ENCODE measurements around the gene DBN1. TPM values are rescaled to one million over a fixed set of nuclear protein-coding genes. Genes with fewer than 3 reads are reported as not detected.

Gene DBN1
- polyA plus RNA-seq, 2 of the 4 experiments (the other 2 are of a cell fraction), result 47.7 to 107 TPM

- no peaks in the 10 kb centered on the region for H3K9me3 ChIP-seq
- ATAC-seq, result peak; percentile 4 to 37; a peak in 3 of 6 replicates
- no peak for TF ChIP-seq FOXS1 (CRISPR knock-in tag; IDR thresholded peaks at IDR 0.05)
- TF ChIP-seq GATA3 (IDR thresholded peaks at IDR 0.05; ENCODE audit: borderline replicate concordance), result no peak
- peak; percentile 31 for TF ChIP-seq POLR2A (IDR thresholded peaks at IDR 0.05; ENCODE audit: low read length)
- no peak for TF ChIP-seq FOSL2 (IDR thresholded peaks at IDR 0.05)
- TF ChIP-seq FOSL2 (CRISPR knock-in tag; IDR thresholded peaks at IDR 0.05), result peak; percentile 50
- TF ChIP-seq, protein P1, sequence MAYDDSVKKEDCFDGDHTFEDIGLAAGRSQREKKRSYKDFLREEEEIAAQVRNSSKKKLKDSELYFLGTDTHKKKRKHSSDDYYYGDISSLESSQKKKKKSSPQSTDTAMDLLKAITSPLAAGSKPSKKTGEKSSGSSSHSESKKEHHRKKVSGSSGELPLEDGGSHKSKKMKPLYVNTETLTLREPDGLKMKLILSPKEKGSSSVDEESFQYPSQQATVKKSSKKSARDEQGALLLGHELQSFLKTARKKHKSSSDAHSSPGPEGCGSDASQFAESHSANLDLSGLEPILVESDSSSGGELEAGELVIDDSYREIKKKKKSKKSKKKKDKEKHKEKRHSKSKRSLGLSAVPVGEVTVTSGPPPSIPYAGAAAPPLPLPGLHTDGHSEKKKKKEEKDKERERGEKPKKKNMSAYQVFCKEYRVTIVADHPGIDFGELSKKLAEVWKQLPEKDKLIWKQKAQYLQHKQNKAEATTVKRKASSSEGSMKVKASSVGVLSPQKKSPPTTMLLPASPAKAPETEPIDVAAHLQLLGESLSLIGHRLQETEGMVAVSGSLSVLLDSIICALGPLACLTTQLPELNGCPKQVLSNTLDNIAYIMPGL (CRISPR knock-in tag; IDR thresholded peaks at IDR 0.05; ENCODE audit: borderline replicate concordance), result no peak
- no peak for TF ChIP-seq JUNB (IDR thresholded peaks at IDR 0.05)
- FAIRE-seq, result no peak
- peak overlapping the region; percentile 82 to 95 for H3K27ac ChIP-seq
- H3K4me2 ChIP-seq, result peak overlapping the region; percentile 98
- WGBS (ENCODE audit: missing lambda C conversion rate), result 2% methylated on average over 12 of the region's 29 CpGs
- H3K4me3 ChIP-seq, result peak overlapping the region; percentile 63
- peaks cover 57% of the 10 kb centered on the region for H3K4me1 ChIP-seq
- POLR2A ChIA-PET, result interaction anchor here (0.6 to 2.0 kb wide), 17 partner anchors 12 to 436 kb away, joined by 3 to 9 read pairs (median 5); partner anchors contain the start of genes DBN1, DDX41 and TMED9
- DNase-seq (ENCODE audit: low read depth in 1 of 2, low spot score in 1 of 2), result peak in 1 of 2 experiments; percentile 73
- CTCF ChIA-PET, result interaction anchor here (0.9 to 18.1 kb wide), 14 partner anchors 6 to 114 kb away, joined by 3 to 354 read pairs (median 6); partner anchors contain the start of genes DBN1, PFN3 and PRR7
Observed at GRCh38 chr5:177496727-177497291, 23.4 kb upstream of the DBN1 start.

- peak; percentile 86 to 93 for DNase-seq (ENCODE audit: low read depth in 1 of 2, low spot score in 1 of 2)
- FAIRE-seq, result no peak
- Histone ChIP-seq H3K9me3 (no peaks in the 10 kb centered on the region), H3K27ac (peak overlapping the region; percentile 82 to 95), H3K4me2 (peak overlapping the region; percentile 98), H3K4me1 (peaks cover 62% of the 10 kb centered on the region), H3K4me3 (peak overlapping the region; percentile 63)
- ChIA-PET CTCF (interaction anchor here (1.0 to 18.1 kb wide), 9 partner anchors 8 to 113 kb away, joined by 3 to 354 read pairs (median 5); partner anchors contain the start of genes DBN1, PFN3 and PRR7), POLR2A (interaction anchor here (0.5 to 2.0 kb wide), 9 partner anchors 11 to 435 kb away, joined by 3 to 9 read pairs (median 4); partner anchors contain the start of genes DBN1 and TMED9)
- WGBS (ENCODE audit: missing lambda C conversion rate), result 10% methylated on average over 9 of the region's 12 CpGs
- ATAC-seq, result peak; percentile 58 to 69
- TF ChIP-seq NR3C1 (IDR thresholded peaks at IDR 0.05) (no peak), JUN (IDR thresholded peaks at IDR 0.05) (peak in 1 of 2 experiments; percentile 3; a peak in 1 of 5 replicates), BHLHE40 (IDR thresholded peaks at IDR 0.05; ENCODE audit: low read depth, low read length) (0 out of 2 replicates have a peak, but pooled peaks have one; percentile 29), MAX (IDR thresholded peaks at IDR 0.05) (no peak; the same call in 1 of the 2 replicates), ESRRA (IDR thresholded peaks at IDR 0.05; ENCODE audit: borderline replicate concordance, low read length) (no peak), MAZ (IDR thresholded peaks at IDR 0.05; ENCODE audit: borderline replicate concordance, low read depth, low read length) (no peak)
- TF ChIP-seq, protein P2, sequence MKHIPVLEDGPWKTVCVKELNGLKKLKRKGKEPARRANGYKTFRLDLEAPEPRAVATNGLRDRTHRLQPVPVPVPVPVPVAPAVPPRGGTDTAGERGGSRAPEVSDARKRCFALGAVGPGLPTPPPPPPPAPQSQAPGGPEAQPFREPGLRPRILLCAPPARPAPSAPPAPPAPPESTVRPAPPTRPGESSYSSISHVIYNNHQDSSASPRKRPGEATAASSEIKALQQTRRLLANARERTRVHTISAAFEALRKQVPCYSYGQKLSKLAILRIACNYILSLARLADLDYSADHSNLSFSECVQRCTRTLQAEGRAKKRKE (CRISPR knock-in tag; IDR thresholded peaks at IDR 0.05; ENCODE audit: low read depth), result no peak
Observed at GRCh38 chr5:177496070-177496726, 22.8 kb upstream of the DBN1 start.

DNA sequence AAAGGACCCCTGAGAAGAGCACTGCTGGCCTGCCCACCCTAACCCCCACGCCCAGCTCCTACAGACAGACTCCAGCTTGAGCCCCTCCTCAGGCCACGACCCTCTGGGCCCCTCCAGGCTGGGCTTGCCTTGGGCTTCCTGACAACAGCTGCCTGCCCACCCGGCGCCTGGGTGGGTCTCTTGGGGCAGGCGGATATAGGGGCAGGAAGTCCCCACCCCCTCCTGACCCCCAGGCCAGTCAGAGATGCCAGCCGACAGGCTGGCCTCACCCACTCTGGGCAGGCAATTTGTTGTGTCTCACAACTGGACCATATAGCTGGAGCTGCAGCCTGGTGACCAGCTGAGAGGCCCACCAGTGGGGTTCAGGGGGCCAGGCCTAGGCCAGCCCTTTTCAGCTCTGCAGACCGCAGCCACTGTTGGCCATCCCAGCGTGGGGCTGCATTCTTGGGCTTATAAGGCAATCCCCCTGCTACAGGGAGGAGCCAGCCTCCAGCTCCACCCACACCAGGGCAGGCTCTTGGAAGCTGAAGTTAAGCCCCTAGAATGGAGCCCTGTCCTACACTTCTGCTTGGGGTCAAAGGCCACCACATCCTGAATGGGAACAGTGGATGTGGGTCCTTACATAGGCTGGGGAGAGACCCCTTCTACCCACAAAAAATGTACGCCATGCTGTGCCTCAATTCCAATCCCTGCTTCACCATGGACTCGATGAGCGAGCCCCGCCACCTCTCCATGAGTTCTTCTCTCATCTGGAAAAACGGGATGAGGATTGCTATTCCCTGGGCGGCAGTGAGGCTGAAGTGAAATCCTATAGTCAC is 22.0 kb upstream of the DBN1 start:
- peak; percentile 6 to 27; a peak in 4 of 6 replicates for ATAC-seq
- peak overlapping the region; percentile 82 to 95 for H3K27ac ChIP-seq
- no peak for TF ChIP-seq JUN (IDR thresholded peaks at IDR 0.05)
- no peak for TF ChIP-seq MAFK (IDR thresholded peaks at IDR 0.05; ENCODE audit: partially characterized antibody)
- TF ChIP-seq FOSB (CRISPR knock-in tag; IDR thresholded peaks at IDR 0.05), result no peak
- no peak for TF ChIP-seq MAX (IDR thresholded peaks at IDR 0.05)
- TF ChIP-seq EP300 (IDR thresholded peaks at IDR 0.05), result no peak
- TF ChIP-seq POLR2A (IDR thresholded peaks at IDR 0.05; ENCODE audit: low read length), result no peak; the same call in 1 of the 2 replicates
- no peak for TF ChIP-seq KDM5A (IDR thresholded peaks at IDR 0.05)
- TF ChIP-seq, protein P3, sequence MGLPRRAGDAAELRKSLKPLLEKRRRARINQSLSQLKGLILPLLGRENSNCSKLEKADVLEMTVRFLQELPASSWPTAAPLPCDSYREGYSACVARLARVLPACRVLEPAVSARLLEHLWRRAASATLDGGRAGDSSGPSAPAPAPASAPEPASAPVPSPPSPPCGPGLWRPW (IDR thresholded peaks at IDR 0.05), result no peak
- no peak for TF ChIP-seq FOSL2 (IDR thresholded peaks at IDR 0.05)
- no peak for TF ChIP-seq FOSL2 (CRISPR knock-in tag; IDR thresholded peaks at IDR 0.05)
- no peak for TF ChIP-seq ZFP36 (IDR thresholded peaks at IDR 0.05; ENCODE audit: borderline replicate concordance, partially characterized antibody)
- TF ChIP-seq EHMT2 (IDR thresholded peaks at IDR 0.05; ENCODE audit: low read depth), result no peak
- TF ChIP-seq SMC3 (IDR thresholded peaks at IDR 0.05), result no peak
- TF ChIP-seq HOXB5 (CRISPR knock-in tag; IDR thresholded peaks at IDR 0.05), result no peak
- peak overlapping the region; percentile 63 for H3K4me3 ChIP-seq
- no peaks in the 10 kb centered on the region for H3K9me3 ChIP-seq
- peak overlapping the region; percentile 98 for H3K4me2 ChIP-seq
- FAIRE-seq, result no peak
- peak in 1 of 2 experiments; percentile 72 for DNase-seq (ENCODE audit: low read depth in 1 of 2, low spot score in 1 of 2)
- ChIA-PET POLR2A (interaction anchor here (0.5 to 1.5 kb wide), 5 partner anchors 17 to 191 kb away, joined by 3 to 4 read pairs (median 3); no protein-coding TSS in a partner anchor), CTCF (interaction anchor here (1.1 to 18.1 kb wide), 10 partner anchors 7 to 113 kb away, joined by 3 to 354 read pairs (median 6); partner anchors contain the start of genes DBN1, PDLIM7, PFN3 and PRR7)
- peaks cover 64% of the 10 kb centered on the region for H3K4me1 ChIP-seq
- WGBS (ENCODE audit: missing lambda C conversion rate), result 62% methylated on average over 12 of the region's 14 CpGs

Data from A549 (cell line).